Measurements from ENCODE around the gene VWA8.

DNA sequence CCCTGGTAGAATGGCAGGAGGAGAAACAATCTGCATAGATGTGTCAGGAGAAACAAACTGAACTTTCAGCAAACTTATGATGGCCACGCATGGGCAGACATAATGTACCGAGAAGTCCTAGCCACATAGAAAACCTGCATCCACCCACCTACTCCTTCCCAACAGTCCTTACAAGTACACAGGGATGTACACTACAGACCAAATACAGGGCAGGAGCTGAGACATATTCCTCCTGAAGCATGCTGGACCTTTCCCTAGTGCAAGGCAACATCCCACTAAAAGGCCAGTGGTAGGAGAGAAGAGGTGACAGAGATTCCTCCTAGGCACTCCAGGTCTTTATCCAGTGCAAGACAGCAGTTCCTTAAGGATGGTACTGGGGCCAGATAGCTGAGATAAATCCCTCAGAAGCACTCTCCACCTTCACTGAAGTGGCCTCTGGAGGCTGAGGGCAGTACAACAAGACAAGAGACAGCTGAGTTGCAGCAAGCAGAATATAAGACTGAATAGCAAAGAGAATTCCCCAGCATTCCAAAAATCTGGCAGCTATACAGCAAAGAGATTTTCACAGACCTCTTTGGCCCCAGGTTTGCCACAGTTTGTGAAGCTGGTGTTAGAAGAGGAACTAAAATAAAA is 18.3 kb downstream of the VWA8 start:
- TF ChIP-seq, protein P1, sequence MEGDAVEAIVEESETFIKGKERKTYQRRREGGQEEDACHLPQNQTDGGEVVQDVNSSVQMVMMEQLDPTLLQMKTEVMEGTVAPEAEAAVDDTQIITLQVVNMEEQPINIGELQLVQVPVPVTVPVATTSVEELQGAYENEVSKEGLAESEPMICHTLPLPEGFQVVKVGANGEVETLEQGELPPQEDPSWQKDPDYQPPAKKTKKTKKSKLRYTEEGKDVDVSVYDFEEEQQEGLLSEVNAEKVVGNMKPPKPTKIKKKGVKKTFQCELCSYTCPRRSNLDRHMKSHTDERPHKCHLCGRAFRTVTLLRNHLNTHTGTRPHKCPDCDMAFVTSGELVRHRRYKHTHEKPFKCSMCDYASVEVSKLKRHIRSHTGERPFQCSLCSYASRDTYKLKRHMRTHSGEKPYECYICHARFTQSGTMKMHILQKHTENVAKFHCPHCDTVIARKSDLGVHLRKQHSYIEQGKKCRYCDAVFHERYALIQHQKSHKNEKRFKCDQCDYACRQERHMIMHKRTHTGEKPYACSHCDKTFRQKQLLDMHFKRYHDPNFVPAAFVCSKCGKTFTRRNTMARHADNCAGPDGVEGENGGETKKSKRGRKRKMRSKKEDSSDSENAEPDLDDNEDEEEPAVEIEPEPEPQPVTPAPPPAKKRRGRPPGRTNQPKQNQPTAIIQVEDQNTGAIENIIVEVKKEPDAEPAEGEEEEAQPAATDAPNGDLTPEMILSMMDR (conservative IDR thresholded peaks at IDR 0.05; ENCODE audit: low read depth in 2 of 2): peak; percentile 46 to 54
- TF ChIP-seq POLR2AphosphoS5 (IDR thresholded peaks at IDR 0.05; ENCODE audit: low read depth) (no peak), EZH2 (IDR thresholded peaks at IDR 0.05; ENCODE audit: low read depth, unreplicated experiment) (no peak)

Data from GM23338 (cell line).